CD8-positive, alpha-beta memory T cell (primary cell): ENCODE data around the gene PPP1R3F. TPM values are rescaled to one million over a fixed set of nuclear protein-coding genes. Genes with fewer than 3 reads are reported as not detected.

Source experiments
- CTCF ChIA-PET: fragments of 350-600 bp; sonication (Branson Sonifier 250); formaldehyde crosslinking; loops from one replicate; lab custom pipeline; 2021; ENCODE audit warnings: antibody characterized with exemption; lab: Charles Lee
- POLR2A ChIA-PET: fragments of 350-600 bp; sonication (Branson Sonifier 250); formaldehyde crosslinking; loops from one replicate; lab custom pipeline; 2021; ENCODE audit warnings: antibody characterized with exemption; lab: Charles Lee
- DNase-seq, 5 donors: peaks; one replicate each; pipeline versions ENCODE4 v3.0.0 to v3.0.0-alpha.2; 2020 to 2022; ENCODE audit warnings: mixed read lengths in 1 of 5
- H3K27ac ChIP-seq: one replicate; pipeline ENCODE4 v1.7.0; 2013; ENCODE audit warnings: low read depth, mild to moderate bottlenecking, low read length, moderate library complexity
- H3K27me3 ChIP-seq: 2 replicates; pipeline ENCODE4 v1.7.0; 2013; ENCODE audit warnings: low read length, mild to moderate bottlenecking; ENCODE audit not compliant: insufficient read depth, poor library complexity, severe bottlenecking
- H3K36me3 ChIP-seq: 2 replicates; pipeline ENCODE4 v1.7.0; 2013; ENCODE audit warnings: mild to moderate bottlenecking, low read length, moderate library complexity; ENCODE audit not compliant: insufficient read depth
- H3K4me1 ChIP-seq: 2 replicates; pipeline ENCODE4 v1.7.0; 2013; ENCODE audit warnings: mild to moderate bottlenecking, low read length, moderate library complexity; ENCODE audit not compliant: insufficient read depth
- H3K4me3 ChIP-seq: 2 replicates; pipeline ENCODE4 v1.7.0; 2013; ENCODE audit warnings: mild to moderate bottlenecking, low read length
- H3K9me3 ChIP-seq: 2 replicates; pipeline ENCODE4 v1.7.0; 2013; ENCODE audit warnings: mild to moderate bottlenecking, low read length
- H3K27ac Mint-ChIP-seq, 8 donors: one replicate each; pipeline ENCODE4 v1.8.0; 2020 to 2021; ENCODE audit warnings: mixed read lengths in 8 of 8, mild to moderate bottlenecking in 6 of 8, inconsistent platforms in 3 of 8, moderate library complexity in 3 of 8
- H3K27me3 Mint-ChIP-seq, 2 donors: one replicate each; pipeline ENCODE4 v1.8.0; 2020 to 2021; ENCODE audit warnings: mixed read lengths in 2 of 2, mild to moderate bottlenecking in 1 of 2, moderate library complexity in 1 of 2
- H3K36me3 Mint-ChIP-seq, 3 donors: one replicate each; pipeline ENCODE4 v1.8.0; 2020 to 2021; ENCODE audit warnings: mixed read lengths in 3 of 3, inconsistent platforms in 1 of 3, mild to moderate bottlenecking in 1 of 3
- H3K4me1 Mint-ChIP-seq, 3 donors: one replicate each; pipeline ENCODE4 v1.8.0; 2020 to 2021; ENCODE audit warnings: mixed read lengths in 3 of 3, inconsistent platforms in 1 of 3, mild to moderate bottlenecking in 1 of 3
- H3K4me3 Mint-ChIP-seq, 7 donors: one replicate each; pipeline ENCODE4 v1.8.0; 2020 to 2021; ENCODE audit warnings: mixed read lengths in 7 of 7, mild to moderate bottlenecking in 6 of 7, moderate library complexity in 4 of 7, inconsistent platforms in 2 of 7
- H3K9me3 Mint-ChIP-seq, 5 donors: one replicate each; pipeline ENCODE4 v1.8.0; 2020 to 2022; ENCODE audit warnings: mixed read lengths in 5 of 5, mild to moderate bottlenecking in 3 of 5, moderate library complexity in 2 of 5, inconsistent platforms in 1 of 5
- polyA plus RNA-seq: library from polyadenylated mRNA; unstranded; fragments of 300-500 nt; fragmentation: Illumina TruSeq; gene quantifications from one replicate; pipeline ENCODE4 v1.2.3, GENCODE V29; 2021
- total RNA-seq, 2 experiments: library from RNA; stranded (reverse); gene quantifications; one replicate each; pipeline ENCODE4 v1.2.3, GENCODE V29; 2021

Gene PPP1R3F
- total and polyA plus RNA-seq, 3 experiments from 2014 or later: 4.5 to 8.1 (median 6.0) TPM

DNA sequence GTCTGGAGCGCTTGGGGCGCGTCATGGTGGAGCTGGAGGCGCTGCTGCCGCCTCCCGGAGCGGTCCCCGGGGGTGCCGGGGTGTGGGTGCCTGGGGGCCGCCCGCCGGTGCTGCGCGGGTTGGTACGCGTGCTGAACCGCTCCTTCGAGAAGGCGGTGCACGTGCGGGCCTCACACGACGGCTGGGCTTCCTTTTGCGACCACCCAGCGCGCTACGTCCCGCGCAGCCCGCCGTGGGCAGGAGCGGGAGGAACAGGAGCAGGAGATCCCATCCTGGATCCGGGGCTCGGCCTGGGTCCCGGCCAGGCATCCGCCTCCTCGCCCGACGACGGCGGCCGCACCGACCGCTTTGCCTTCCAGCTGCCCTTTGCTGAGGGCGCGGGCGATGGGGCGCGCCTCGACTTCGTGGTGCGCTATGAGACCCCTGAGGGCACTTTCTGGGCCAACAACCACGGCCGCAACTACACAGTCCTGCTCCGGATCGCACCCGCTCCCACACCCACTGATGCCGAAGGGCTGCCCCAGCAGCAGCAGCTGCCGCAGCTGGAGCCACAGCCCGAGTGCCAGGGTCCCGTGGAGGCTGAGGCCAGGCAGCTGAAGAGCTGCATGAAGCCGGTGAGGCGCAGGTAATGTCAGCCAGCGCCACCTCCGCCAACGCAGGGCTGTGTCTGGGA, 792 bp downstream of the PPP1R3F start:
- peaks cover 53 to 64% (median 58%) of the 10 kb centered on the region in 3 donors for H3K4me1 Mint-ChIP-seq
- Histone ChIP-seq H3K4me3 (peak overlapping the region; percentile 56), H3K27me3 (no peaks in the 10 kb centered on the region), H3K27ac (peak overlapping the region; percentile 99), H3K4me1 (peaks cover 46% of the 10 kb centered on the region), H3K36me3 (no peaks in the 10 kb centered on the region), H3K9me3 (no peaks in the 10 kb centered on the region)
- CTCF ChIA-PET: no interaction called here
- peak overlapping the region in 6 of 8 donors; percentile 52 to 95 (median 85) for H3K27ac Mint-ChIP-seq
- H3K27me3 Mint-ChIP-seq: peaks cover 0 to 3% of the 10 kb centered on the region in 2 donors
- no peaks in the 10 kb centered on the region for H3K9me3 Mint-ChIP-seq
- H3K4me3 Mint-ChIP-seq: peak overlapping the region; percentile 60 to 87 (median 75)
- DNase-seq: no peak
- peaks cover 0 to 8% (median 0%) of the 10 kb centered on the region in 3 donors for H3K36me3 Mint-ChIP-seq
- POLR2A ChIA-PET: interaction anchor here (0.6 to 1.5 kb wide), 2 partner anchors 35 to 39 kb away, joined by 3 to 5 read pairs; partner anchors contain the start of gene CCDC22

DNA sequence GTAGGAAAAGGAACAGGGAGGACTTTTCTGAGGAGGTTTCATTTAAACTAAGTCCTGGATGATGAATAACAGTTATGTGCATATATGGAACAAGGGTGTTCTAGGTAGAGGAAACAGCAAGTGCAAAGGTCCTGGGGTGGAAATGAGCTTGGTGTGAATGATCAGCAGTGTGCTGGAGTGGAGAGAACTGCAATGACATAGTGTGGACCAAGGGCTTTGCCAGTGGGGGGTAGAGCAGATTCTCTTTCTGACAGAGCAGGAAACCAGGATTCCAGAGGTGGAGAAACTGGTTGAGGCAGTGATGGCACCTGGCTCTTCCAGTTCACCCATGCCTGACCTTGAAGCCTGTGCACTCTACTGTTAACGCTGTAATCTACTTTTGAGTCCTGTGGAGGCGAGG, 1.7 kb downstream of the PPP1R3F start:
- Histone ChIP-seq H3K27ac (no peak overlapping the region), H3K4me1 (peaks cover 56% of the 10 kb centered on the region), H3K4me3 (peak overlapping the region; percentile 56), H3K27me3 (no peaks in the 10 kb centered on the region), H3K36me3 (no peaks in the 10 kb centered on the region), H3K9me3 (no peaks in the 10 kb centered on the region)
- peak overlapping the region; percentile 60 to 87 (median 75) for H3K4me3 Mint-ChIP-seq
- peaks cover 0 to 8% (median 0%) of the 10 kb centered on the region in 3 donors for H3K36me3 Mint-ChIP-seq
- H3K27ac Mint-ChIP-seq: peak overlapping the region; percentile 52 to 95 (median 84)
- no peaks in the 10 kb centered on the region for H3K9me3 Mint-ChIP-seq
- POLR2A ChIA-PET: interaction anchor here (1.5 kb wide), 1 partner anchor 80 kb away, joined by 5 read pairs; no protein-coding TSS in a partner anchor
- DNase-seq: no peak
- peaks cover 0 to 3% of the 10 kb centered on the region in 2 donors for H3K27me3 Mint-ChIP-seq
- CTCF ChIA-PET: no interaction called here
- H3K4me1 Mint-ChIP-seq: peaks cover 61 to 73% (median 68%) of the 10 kb centered on the region in 3 donors

DNA sequence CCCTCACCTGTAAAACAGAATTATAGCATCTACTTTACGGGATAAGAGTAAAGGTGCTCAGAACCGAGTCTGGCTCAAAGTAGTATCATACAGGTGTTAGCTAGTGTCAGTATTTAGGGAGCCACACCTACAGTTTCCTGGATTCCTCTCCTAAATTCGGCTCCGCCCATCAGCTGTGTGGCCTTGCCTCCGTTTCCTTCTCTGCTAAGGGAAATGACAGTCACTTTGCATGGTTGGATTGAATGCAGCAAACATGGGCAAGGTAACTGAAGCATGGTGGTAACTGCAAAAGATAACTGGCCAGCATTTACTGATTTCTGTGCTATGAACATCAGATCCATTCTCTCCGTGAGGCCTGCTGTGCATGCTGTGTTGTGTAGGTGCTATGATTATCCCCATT, 2.8 kb downstream of the PPP1R3F start:
- peak overlapping the region; percentile 56 for H3K4me3 ChIP-seq
- DNase-seq: peak in 1 of 5 donors; percentile 31

DNA sequence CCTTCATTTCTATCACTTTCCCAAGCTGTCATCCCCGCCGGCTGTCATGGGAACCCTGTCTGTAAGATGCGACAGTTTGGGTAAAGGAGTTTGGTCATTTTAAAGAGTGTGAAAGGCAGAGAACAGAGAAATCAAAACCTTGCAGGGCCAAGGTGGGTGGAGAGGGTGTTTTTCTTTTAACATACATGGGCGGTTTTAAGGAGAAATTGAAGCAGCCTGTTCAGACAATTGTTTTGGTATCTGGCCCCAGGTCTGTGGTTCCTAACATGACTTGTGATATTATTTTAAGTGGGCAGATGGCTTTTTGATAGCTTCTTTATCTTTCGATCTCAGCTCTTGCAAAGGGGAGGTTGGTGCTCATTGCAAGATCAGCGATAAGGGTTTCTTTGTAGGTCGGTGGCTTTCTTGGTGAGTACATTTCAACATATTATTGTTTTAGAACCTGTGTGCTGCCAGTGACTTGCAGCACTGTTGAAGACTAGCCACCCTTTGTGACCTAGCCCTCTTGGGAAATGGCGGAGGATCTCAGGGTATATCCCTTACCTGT, 3.7 kb downstream of the PPP1R3F start:
- Mint-ChIP-seq H3K27ac (peak overlapping the region; percentile 24 to 95 (median 86)), H3K36me3 (peaks cover 0 to 8% (median 0%) of the 10 kb centered on the region in 3 donors), H3K27me3 (peaks cover 0 to 2% of the 10 kb centered on the region in 2 donors), H3K4me1 (peaks cover 74 to 85% (median 83%) of the 10 kb centered on the region in 3 donors), H3K9me3 (no peaks in the 10 kb centered on the region), H3K4me3 (peak overlapping the region; percentile 60 to 86 (median 75))
- peak in 3 of 5 donors; percentile 57 to 76 (median 75) for DNase-seq
- Histone ChIP-seq H3K36me3 (no peaks in the 10 kb centered on the region), H3K27ac (peak overlapping the region; percentile 31), H3K27me3 (no peaks in the 10 kb centered on the region), H3K4me3 (peak overlapping the region; percentile 56), H3K9me3 (no peaks in the 10 kb centered on the region), H3K4me1 (peaks cover 73% of the 10 kb centered on the region)
- ChIA-PET CTCF (no interaction called here), POLR2A (interaction anchor here (0.7 to 1.5 kb wide), 5 partner anchors 7 to 699 kb away, joined by 3 to 4 read pairs (median 3); partner anchors contain the start of gene RBM3)

More for the DNA sequence above, 2.8 kb downstream of the PPP1R3F start:
- no peaks in the 10 kb centered on the region for H3K9me3 ChIP-seq
- H3K36me3 ChIP-seq: no peaks in the 10 kb centered on the region
- peak overlapping the region; percentile 60 to 86 (median 75) for H3K4me3 Mint-ChIP-seq
- no peaks in the 10 kb centered on the region for H3K9me3 Mint-ChIP-seq
- peak overlapping the region; percentile 31 for H3K27ac ChIP-seq
- peak overlapping the region; percentile 79 to 95 (median 90) for H3K27ac Mint-ChIP-seq
- peaks cover 0 to 2% of the 10 kb centered on the region in 2 donors for H3K27me3 Mint-ChIP-seq
- H3K27me3 ChIP-seq: no peaks in the 10 kb centered on the region
- peaks cover 66% of the 10 kb centered on the region for H3K4me1 ChIP-seq
- CTCF ChIA-PET: no interaction called here
- POLR2A ChIA-PET: interaction anchor here (0.7 to 1.5 kb wide), 7 partner anchors 8 to 698 kb away, joined by 3 to 8 read pairs (median 4); partner anchors contain the start of gene RBM3
- H3K36me3 Mint-ChIP-seq: peaks cover 0 to 8% (median 0%) of the 10 kb centered on the region in 3 donors
- H3K4me1 Mint-ChIP-seq: peaks cover 69 to 83% (median 78%) of the 10 kb centered on the region in 3 donors

DNA sequence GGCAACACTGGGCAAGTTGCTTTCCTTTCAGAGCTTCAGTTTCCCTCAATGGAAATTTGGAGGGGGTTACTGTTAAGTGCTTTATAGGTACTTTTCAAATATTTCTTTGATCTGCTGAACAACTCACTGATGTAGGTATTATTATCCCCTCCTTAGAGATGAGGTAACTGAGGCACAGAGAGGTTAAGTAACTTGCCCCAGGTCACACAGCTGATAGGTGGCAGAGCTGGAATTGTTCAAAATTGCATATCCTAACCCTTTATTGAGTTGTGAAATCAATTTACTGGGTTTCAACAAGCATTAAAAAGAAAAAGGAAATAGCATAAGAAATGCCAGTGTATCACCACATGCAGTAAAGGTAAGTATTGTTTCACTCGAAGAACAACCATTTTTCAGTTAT, 6.6 kb downstream of the PPP1R3F start:
- peaks cover 79% of the 10 kb centered on the region for H3K4me1 ChIP-seq
- H3K9me3 ChIP-seq: no peaks in the 10 kb centered on the region
- H3K27ac ChIP-seq: no peak overlapping the region
- Mint-ChIP-seq H3K4me3 (peak overlapping the region in 4 of 7 donors; percentile 29 to 81 (median 54)), H3K36me3 (peaks cover 0 to 4% (median 0%) of the 10 kb centered on the region in 3 donors), H3K27ac (peak overlapping the region in 5 of 8 donors; percentile 78 to 90 (median 80)), H3K4me1 (peaks cover 72 to 94% (median 84%) of the 10 kb centered on the region in 3 donors), H3K9me3 (no peaks in the 10 kb centered on the region), H3K27me3 (peaks cover 0 to 4% of the 10 kb centered on the region in 2 donors)
- H3K27me3 ChIP-seq: no peaks in the 10 kb centered on the region
- H3K4me3 ChIP-seq: no peak overlapping the region
- ChIA-PET POLR2A (no interaction called here), CTCF (interaction anchor here (0.8 to 1.6 kb wide), 3 partner anchors 16 to 84 kb away, joined by 3 to 4 read pairs (median 3); no protein-coding TSS in a partner anchor)
- DNase-seq: no peak
- H3K36me3 ChIP-seq: no peaks in the 10 kb centered on the region

DNA sequence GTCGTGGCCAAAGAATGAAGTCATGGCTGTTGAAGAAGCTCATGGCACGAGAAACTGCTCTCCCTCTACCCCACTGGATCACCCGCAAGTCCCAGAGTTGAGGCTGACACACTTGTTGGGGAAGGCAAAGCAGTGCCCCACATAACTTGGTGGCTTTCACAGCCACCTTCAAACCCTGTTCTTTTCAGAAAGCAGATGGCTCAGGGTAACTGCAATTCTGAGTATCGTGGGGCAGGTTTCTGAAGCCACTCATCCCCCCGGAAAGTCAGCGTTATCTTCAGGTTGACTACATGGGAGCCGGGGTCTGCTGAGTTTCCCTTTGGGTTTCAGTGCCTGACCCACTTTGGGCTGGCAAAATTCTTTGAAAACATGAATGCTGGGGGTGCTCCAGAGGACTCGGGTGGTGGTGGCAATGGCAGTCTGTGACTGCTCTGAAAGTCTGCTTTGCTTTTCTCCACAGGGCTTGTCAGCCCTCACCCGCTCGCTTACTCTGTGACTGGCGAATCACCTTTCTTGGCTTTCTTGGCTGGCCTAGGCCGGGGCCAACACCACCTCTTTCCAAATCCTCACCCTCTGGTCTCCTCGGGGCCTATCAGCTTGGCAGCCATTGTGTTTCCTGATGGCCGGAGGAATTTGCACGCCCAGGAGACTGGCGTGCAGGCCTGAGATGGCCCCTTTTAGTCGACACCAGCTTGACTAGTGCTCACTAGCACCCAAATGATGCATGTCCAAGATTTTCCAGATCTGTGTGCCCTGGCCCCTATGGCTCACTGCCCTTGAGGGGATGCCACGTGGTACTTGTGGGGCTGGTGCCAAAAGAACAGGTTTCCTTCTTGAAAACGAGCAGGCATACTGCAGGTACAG, 7.3 kb downstream of the PPP1R3F start:
- Mint-ChIP-seq H3K9me3 (no peaks in the 10 kb centered on the region), H3K4me1 (peaks cover 66 to 89% (median 78%) of the 10 kb centered on the region in 3 donors), H3K27ac (peak overlapping the region; percentile 69 to 90 (median 78)), H3K4me3 (peak overlapping the region; percentile 27 to 66 (median 37)), H3K27me3 (peaks cover 0 to 4% of the 10 kb centered on the region in 2 donors), H3K36me3 (peaks cover 0 to 2% (median 0%) of the 10 kb centered on the region in 3 donors)
- no peak for DNase-seq
- POLR2A ChIA-PET: no interaction called here
- CTCF ChIA-PET: interaction anchor here (1.6 kb wide), 1 partner anchor 15 kb away, joined by 4 read pairs; no protein-coding TSS in a partner anchor
- Histone ChIP-seq H3K4me3 (no peak overlapping the region), H3K27me3 (no peaks in the 10 kb centered on the region), H3K4me1 (peaks cover 74% of the 10 kb centered on the region), H3K36me3 (no peaks in the 10 kb centered on the region), H3K9me3 (no peaks in the 10 kb centered on the region), H3K27ac (no peak overlapping the region)

DNA sequence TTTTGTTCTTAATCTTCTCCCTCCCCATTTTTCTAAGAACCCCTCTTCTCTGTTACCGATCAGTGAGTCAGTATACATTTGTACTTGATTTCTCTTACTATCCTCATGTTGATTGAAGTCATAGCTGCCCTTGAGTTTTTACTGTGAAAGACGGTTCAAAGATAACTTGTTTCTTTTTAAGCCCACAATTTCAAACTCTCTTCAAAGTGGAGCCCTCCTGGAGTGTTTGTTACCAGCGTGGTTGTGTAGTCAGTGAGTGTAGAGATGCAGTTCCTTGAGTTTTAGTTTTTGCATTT, 7.9 kb downstream of the PPP1R3F start:
- Histone ChIP-seq H3K27ac (no peak overlapping the region), H3K9me3 (no peaks in the 10 kb centered on the region), H3K36me3 (no peaks in the 10 kb centered on the region), H3K27me3 (no peaks in the 10 kb centered on the region), H3K4me3 (no peak overlapping the region), H3K4me1 (peaks cover 72% of the 10 kb centered on the region)
- Mint-ChIP-seq H3K4me1 (peaks cover 66 to 89% (median 78%) of the 10 kb centered on the region in 3 donors), H3K9me3 (peaks cover 0 to 1% (median 0%) of the 10 kb centered on the region in 5 donors), H3K36me3 (peaks cover 0 to 6% (median 0%) of the 10 kb centered on the region in 3 donors), H3K27ac (peak overlapping the region; percentile 48 to 90 (median 78)), H3K4me3 (peak overlapping the region; percentile 34 to 71 (median 41)), H3K27me3 (peaks cover 0 to 7% of the 10 kb centered on the region in 2 donors)
- ChIA-PET POLR2A (no interaction called here), CTCF (no interaction called here)
- no peak for DNase-seq
